IPS-NIHi7 (cell line): ENCODE data around the gene CRTC1.

Source experiments
- DNase-seq: peaks from one replicate; pipeline ENCODE4 v3.0.0; 2012; ENCODE audit warnings: mixed read lengths; ENCODE audit errors: extremely low spot score

CRTC1 gene

DNA sequence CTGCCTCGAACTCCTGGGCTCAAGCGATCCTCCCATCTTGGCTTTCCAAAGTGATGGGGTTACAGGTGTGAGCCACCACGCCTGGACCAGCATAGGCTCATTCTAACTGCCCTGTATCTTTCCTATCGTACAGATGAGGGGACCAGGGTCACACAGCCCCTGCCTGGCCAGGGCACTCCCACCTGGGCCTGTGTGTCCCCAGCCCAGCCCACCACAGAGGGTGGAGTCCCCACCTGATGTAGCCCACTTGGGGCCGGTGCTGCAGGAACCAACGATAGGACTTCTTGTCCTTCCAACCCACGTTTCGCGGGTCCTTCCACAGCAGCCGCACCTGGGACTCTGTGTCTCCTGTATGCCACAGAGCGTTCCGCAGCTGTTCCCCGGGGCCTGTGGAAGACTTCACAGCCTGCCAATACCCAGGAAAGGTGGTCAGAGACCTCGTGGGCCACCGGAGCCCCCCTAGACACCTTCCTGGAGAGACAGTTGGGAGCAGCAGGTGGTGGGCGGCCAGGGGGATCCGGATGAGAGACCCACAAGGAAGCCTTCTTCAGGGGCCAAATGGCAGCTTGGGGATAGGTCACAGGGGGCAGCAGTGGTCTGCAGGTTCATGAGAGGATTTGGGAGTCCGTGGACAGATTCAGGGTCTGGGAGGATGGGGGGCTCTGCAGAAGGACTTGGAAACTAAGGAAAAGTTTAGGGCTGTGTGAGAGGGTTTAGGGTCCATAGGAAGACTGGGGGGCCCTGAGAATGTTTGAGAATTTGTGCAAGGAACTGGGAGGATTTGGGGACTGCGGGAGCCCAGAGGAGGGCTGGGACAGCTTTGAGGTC is 100.7 kb downstream of the CRTC1 start:
- DNase-seq: no peak

DNA sequence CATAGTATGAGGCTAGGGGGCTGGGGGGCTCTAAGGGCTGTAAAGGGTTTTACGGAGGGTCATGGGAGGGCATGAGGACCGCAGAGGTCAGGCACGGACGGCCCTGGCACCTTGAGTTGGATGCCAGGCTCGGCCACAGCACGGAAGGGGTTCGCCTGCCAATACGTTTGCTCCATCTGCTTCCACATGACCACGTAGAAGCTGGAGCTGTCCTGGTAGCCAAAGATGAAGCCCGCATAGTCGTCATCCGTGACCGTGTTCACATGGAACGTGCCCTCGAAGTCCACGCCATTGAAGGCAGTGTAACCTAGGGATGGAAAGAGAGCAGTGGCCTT is 101.3 kb downstream of the CRTC1 start:
- DNase-seq: no peak

DNA sequence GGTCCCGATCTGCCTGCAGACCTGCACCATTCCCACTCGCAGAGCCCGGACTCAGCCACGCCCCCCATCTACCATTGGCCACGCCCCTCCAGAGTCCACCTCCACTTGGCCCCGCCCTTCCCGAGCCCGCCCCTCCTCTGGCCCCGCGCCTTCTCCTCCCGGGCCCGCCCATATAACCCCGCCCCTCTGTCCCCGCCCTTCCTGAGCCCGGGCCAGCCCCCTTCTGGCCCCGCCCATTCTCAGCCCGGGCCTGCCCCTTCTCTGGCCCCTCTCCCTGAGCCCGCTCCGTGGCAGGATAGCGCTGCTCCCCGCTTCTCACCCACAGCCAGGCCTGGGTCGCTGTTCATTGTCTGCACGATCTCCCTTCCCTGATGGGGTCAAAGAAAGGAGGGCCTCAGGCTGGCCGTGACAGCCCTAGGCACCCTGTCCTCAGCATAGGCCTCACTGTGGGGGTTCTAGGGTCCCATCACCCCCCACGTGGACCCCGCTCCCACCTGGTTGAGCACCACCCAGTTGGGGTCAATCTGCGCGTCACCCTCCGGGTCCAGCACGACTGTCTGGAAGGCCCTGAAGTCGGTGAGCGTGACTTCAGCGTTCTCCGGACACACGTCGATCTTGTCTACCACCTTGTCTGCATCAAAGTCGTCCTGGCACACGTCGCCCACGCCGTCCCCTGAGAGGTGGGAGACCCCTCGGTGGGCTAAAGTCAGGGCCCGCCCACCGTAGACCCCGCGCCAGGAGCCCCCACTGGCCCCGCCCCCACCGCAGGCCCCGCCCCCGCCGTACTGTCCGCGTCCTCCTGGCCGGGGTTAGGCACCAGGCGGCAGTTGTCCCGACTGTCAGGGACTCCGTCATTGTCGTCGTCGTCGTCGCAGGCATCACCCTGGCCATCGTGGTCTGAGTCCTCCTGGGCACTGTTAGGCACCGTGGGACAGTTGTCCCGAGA is 102.0 kb downstream of the CRTC1 start:
- DNase-seq: peak; percentile 100

DNA sequence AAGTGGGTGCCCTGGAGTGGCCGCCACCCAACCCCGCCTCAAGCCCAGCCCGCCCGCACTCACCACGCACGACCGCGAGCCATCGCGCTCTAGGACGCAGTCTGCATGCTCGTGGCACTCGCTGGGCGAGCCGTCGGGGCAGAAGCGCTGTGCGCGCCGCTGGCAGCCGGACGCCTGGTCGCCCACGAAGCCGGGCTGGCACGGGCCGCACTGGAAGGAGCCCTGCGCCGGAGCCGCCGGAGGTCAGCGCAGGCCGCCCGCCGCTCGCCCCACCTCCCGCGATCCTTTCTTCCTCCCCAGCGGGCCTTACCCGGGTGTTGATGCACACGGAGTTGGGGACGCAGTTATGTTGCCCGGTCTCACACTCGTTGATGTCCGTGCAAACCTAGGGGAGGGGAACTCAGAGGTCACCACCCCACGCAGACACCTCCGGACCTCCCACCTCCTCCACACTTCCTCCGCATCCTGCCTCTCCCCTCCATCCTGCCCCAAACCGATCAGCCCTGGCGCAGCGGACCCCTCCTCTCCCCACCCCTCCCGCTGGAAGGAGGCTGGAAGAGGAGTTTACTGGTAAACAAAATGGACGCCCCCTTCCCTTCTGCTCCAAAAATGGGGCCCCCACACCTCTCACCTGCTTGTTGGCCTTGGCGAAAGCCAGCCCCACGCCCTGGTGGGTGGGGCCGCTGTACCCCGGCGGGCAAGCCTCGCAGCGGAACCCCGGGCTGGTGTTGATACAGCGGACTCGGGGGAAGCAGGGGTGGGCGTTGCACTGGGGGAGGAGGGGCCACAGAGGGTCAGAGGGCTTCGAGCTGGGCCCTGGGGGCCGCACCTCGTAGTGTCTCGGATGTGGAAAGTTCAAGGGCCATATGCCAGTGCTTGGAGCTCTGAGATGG is 105.3 kb downstream of the CRTC1 start:
- no peak for DNase-seq

DNA sequence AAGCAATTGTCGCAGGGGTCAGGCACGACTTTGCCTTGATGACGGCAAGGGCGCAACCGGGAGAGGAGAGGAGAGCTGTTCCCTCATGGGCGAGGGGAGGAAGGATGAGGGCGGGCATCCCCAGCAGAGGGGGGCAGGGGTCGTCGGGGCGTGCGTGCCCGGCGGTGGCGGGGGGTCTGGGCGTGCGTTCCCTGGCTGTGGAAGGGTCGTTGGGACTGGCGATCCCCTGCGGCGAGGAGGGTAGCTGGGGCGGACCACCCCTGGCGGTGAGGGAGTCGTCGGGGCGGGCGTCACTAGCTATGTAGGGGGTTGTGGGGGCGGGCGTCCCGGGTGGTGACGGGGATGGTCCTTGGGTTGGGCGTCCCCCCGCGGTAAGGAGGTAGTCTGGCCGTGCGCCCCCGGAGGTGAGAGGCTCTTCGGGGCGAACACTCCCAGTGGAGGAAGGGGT is 106.0 kb downstream of the CRTC1 start:
- DNase-seq: no peak

DNA sequence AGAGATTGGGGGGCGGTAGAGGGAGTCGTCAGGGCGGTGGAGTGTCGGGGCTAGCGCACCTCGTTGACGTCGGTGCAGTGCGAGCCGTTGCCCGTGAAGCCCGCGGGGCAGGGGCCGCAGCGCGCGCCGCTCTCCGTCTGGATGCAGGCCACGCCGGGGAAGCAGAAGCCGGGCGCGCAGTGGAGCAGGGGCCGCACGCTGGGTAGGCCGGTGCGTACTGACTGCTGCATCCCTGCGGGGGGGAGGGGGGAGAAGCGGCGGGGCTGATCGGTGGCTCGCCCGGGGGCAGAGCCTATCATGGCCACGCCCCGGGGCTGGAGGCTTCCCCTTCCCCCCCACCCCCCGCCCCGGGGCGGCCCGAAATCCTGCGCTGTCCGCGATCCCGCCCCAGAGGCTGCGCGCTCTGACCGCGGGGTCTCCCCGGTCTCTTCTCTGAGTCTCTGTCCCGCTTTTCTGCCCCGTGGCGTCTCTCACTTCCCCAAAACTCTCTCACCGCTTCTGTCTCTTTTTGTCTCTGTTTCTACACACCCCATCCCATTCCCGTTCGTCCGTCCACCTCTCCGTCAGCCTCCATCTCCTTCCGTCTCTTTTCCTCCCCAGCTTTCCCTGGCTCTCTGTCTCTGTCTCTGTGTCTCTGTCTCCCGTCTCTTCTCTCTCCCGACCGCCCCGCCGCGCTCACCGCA is 106.5 kb downstream of the CRTC1 start:
- DNase-seq: peak; percentile 78

DNA sequence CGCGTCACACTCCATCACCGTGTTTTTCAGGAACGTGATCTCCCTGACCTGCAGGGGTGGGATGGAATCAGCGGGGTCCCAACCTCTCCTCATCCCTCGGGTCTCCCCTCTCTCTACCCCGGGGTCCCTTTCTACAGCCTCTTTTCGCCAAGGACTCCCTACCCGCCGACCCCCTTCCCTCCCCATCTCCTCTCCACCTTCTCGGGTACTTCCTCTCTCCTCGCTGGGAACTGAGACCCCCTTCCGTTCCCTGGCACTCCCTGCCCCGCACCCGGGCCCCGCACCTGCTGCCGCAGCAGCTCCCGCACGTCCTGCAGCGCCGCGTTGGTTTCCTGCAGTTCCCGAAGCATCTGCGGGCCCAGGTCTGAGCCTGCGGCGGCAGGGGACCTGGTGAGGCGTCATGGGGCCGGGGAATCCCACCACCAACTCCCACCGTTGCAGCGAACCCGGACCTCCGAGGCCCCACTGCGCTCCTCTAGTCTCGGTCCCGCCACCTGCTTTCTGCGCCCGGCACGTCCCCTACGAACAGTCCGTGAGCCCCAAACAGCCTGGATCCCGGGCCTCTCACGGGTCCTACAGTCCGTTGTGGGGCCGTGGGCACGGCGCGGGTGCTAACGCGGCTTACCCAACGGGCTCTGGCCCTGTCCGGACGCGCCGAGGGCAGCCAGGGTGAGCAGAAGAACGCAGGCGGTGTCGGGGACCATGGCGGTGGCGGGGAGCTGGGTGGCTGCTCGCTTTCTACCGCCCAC is 107.3 kb downstream of the CRTC1 start, which contains the start of gene COMP:
Gene COMP, minus strand, starts transcription at position 740 of the 749 bp plus-strand sequence. Its CDS starts 36 bp downstream, at position 704.
- DNase-seq: no peak

DNA sequence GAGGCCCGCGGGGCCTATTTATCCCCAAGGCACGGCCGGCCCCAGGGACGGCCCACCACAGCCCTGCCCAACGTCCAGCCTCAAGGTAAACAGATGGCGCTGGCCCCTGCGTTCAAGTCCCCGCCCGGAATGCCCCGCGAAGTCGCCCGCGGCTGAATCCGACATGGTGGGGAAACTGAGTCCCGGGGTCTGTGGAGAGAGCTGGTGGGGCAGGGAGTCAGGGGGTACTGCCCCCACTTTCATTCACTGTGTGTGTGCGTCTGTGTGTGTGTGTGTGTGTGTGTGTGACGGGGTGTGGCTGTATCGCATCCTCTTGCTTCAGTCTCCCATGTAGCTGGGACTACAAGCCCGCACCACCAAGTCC is 107.8 kb downstream of the CRTC1 start:
- no peak for DNase-seq

DNA sequence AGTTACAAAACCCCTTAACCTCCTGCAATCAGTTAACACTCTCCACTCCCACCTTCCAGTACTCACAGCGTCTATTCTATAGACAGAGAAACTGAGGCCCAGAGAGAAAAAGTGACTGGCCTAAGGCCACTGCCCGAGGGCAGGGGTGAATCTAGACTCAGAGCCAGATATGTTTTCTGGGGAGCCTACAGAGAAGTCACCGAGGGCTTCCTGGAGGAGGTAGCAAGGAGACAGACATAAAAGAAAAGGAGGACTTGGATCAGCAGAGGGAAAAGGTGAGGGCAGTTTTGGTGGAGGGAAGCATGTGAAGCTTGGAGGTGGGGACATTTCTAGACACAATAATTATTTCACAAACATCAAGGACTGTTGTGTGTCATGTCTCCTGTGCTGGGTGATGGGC is 109.2 kb downstream of the CRTC1 start:
- DNase-seq: no peak

DNA sequence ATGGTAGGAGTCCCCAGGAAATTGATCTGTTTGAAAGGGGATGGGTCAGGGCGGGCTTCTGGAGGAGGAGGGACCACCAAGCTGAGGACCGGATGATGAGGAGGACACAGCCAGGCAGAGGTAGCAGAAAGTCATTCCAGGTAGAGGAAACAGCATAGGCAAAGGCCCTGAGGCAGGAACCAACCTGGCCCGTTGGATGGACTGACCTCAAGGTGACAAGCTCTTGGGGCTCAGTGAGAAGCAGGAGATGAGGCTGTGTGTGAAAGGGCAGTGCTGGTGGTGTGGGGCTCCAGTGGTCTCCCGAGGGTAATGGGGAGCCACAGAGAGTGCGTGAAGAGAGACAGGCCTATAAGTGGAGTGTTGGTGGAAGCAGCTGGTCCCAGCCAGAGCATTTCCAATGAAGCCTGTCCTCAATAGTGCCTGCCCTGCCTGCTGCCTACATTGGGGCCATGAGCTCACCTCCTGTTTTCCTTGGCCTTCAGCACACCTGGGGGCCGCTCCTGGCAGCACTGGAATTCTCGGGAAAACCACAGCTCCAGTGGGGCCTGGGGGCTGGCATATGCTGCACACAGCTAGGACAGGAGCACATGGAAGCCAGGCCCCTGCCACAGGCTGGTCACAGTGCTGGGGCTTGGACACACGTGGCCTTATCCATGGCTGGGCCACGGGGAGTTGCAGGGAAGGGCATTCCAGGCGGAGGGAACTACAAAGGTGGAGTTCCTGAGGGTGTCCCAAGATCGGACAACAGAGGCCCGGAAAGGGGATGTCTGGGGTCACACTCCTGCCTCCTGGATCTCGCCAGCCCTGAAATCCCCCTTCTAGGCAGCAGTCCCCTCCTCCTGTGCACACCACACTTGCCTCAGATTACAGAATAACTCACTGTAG is 109.9 kb downstream of the CRTC1 start:
- no peak for DNase-seq

DNA sequence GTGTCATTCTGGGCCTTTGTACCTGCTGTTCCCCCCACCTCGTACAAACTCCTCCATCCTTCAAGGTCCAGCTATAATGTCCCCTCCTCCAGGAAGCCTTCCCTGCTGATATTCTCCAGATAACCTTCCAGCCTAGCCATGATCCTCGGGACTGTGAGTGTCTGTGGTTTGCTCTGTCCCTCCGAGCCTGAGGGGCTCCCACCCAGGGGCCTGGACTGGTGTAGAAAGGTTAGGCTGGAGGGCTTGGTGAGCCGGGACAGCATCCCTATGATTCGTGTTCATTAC is 110.5 kb downstream of the CRTC1 start:
- DNase-seq: no peak

DNA sequence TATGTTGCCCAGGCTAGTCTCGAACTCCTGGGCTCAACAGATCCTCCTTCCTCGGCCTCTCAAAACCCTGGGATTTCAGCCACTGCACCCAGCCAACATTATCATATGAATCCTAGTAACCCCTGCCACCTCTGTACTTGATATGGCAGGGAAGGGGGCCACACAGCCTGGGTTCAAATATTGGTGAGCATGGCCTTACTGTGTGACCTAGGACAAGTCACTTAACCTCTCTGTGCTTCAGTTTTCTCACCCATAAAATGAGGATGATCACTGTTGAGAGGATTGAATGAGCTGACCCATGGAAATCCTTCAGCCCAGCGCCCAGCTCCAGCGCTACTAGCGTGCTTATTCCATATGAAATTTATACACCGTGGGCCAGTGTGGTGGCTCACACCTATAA is 111.2 kb downstream of the CRTC1 start:
- DNase-seq: no peak

DNA sequence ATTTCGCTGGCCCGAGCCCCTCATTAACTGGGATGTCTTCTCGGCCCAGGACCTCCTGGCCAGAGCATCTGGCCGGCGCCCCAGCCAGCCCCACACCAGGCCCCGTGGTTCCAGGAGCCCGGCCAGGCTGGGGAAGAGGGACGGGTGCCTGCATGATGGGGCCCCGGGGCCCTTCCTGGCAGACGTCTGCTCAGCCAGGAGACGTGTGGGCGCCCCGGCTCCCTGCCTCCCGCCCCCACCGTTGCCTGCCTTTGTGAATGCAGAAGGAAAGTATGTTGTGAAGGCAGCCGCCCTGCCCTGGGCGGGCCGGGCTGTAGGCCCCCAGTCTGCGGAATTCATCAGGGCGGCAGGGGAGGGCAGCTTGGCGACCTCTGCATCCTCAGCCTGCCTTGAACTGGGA is 112.1 kb downstream of the CRTC1 start:
- peak; percentile 29 for DNase-seq

DNA sequence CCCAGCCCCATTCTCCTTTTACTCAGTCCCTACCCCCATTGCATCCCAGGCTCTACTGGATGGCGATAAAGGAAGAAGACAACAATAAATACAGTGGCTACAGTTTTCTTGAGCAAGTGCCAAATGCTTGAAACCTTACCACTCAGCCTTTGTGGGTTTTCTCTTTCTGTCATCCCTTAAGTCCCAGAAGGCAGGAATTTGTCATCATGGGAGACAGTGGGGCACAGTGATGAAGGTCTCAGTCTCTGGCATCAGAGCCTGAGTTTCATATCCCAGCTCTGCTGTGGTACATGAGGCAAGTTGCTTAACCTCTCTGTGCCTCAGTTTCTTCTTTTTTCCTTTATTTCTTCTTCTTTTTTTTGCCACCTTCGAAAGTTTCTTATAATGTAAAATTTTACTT is 112.8 kb downstream of the CRTC1 start:
- no peak for DNase-seq

DNA sequence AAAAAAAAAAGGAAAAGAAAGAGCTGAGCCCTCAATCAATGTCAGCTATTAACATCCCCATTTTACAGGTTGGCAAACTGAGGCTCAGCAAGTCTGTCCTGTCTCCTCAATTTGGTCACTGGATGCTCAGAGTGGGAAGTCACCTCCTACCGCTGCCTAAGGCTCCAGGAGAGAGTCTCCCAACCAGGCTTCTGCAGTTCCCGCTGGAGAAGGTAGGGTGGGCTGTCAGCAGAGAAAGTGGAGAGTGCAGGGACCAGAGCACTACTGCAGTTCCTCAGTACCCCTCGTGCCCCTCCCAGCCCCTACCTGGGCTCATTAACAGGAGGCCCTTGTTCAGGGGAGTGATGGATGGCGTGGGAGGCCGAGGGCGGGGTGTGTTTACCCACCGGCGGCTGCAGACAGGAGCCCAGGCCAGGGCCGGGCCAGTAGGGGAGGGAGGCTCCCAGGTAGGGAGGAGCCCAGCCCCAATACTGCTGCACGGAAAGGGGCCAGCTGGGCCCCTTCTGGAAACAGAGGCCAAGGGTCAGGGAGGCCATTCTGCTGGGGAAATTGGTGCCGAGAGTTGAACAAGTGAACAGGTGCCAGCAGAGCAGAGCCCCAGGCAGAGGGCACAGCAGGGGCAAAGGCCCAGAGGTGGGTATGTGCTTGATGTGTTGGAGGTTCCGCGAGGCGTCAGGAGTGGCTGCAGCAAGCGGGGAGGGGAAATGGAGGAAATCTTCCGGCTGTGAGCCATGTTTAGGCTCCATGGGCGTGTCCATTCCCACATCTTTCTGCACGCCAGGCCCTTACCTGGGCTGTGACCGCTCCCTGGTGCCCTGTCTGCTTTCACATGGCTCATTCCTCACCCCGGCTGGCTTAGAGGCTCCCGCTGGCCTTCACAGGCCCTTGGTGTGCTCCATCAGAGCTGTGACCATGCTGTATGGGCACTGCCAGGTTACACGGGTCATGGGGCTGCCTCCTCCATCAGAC is 115.2 kb downstream of the CRTC1 start:
- peak; percentile 57 for DNase-seq

DNA sequence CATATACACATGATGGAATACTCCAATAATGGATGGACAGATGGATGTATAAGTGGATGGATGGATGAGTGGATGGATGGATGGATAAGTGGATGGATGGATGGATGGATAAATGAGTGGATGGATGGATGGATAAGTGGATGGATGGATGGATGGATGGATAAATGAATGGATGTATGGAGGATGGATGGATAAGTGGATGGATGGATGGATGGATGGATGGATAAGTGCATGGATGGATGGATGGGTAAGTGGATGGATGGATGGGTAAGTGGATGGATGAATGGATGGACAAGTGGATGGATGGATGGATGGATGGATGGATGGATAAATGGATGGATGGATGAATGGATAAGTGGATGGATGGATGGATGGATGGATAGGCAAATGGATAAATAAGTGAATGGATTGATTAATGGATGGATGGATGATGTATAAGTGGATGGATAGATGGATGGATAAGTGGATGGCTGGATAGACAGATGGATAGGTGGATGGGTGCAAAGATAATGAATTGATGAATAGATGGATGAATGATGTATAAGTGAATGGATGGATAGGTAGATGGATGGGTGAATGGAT is 116.0 kb downstream of the CRTC1 start:
- DNase-seq: no peak

DNA sequence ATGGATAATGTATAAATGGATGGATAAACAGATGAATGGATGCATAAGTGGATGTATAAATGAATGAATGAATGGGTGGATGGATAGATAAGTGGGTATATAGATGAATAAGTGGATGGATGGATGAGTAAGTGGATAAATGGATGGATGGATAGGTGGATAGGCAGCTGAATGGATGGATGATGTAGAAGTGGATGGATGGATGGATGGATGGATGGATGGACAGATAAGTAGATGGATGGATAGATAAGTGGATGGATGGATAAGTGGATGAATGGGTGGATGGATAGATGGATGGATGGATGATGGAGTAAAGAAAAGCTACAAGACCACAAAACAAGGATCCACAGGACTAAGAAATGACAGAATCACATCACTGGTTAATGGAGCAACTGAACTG is 116.6 kb downstream of the CRTC1 start:
- no peak for DNase-seq

DNA sequence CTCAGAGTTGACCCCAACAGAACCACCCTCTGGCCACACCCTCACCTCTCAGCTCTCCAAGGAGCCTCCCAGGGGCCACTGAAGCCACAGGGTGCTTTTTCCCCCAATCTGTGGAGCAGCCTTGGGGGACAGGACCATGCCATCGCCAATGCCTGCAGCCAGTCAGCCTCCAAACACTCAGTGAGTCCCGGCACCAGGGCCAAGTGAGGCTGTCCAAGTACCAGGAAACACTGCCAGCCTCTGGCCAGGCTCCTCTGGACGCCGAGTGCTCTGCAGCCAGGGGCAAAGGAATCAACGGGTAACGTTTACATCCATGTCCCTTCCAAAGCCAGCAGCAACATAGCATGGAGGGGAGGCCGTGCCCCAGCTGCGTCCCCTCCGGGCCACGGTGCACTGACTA is 117.2 kb downstream of the CRTC1 start:
- no peak for DNase-seq
